Kidney tubule cell (primary cell): ENCODE results near the gene GJA5.

Experiments
- DNase-seq: peaks from one replicate; pipeline ENCODE4 v3.0.0-alpha.2; 2018; ENCODE audit warnings: low spot score

The GJA5 gene

DNA sequence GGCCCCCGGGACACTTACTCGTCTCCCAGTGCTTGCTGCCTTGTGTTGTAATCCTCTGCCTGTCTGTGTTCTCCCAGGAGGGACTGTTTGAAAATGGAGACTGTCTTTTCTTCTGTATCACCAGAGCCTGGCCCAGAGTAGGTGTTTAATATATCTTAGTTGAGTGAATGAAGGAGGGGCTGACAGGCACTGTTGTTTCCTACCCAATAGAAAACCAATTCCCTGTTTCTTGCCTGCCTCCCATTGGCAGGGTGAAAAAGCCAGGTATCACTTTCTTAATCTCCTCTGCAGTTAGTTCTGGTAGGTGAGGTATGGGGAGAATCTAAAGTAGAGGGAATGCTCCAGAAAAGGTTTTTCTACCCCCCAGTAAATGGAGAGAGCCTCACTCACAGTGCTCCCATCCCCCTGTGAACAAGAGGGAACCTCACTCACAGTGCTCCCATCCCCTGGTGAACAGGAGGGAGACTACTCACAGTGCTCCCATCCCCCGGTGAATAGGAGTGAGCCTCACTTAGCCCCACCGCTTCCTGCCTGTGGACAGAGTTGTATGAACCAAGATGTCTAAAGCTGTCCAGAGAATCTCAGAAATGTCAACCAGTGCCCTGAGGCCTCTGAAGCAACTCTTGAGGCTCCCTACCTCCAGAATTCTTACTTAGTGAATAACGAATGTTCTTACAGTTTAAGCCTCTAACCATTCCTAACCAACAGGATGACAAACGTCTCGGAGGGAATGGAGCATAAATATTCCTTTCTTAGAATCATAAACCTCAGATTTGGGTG, at the start of gene GJA5:
Gene GJA5 (minus strand): TSS at position 122 of the 780 bp plus-strand sequence. CDS start 1,364 bp downstream, outside the sequence.
- no peak for DNase-seq

DNA sequence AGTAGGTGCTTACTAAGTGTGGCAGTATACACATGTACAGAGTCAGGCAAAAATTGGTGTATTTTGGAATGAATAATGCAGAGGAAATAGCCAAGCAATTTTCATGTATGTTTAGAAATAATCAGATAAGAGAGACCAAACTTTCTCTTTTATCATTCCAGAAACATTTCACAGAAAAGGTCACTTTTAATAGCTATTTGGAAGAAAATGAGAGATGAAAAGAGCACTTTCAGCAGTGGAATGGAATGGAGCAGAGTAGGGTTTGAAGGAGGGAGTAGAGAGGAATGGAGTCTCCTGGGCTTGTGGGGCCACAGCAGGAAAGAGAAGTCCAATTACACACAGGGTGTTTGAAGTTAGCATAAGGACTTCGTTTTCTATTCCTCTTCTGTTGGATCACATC, 48.8 kb upstream of the GJA5 start:
- no peak for DNase-seq

DNA sequence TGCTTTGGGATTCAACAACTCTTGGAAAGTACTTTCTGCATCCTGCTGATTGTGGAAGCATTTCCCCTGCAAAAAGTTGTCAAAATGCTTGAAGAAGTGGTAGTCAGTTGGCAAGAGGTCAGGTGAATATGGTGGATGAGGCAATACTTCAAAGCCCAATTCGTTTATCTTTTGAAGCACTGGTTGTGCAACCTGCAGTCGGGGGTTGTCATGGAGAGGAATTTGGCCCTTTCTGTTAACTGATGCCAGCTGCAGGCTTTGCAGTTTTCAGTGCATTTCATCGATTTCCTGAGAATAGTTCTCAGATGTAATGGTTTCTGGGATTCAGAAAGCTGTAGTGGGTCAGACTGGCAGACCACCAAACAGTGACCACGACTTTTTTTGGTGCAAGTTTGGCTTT, 47.6 kb upstream of the GJA5 start:
- no peak for DNase-seq

DNA sequence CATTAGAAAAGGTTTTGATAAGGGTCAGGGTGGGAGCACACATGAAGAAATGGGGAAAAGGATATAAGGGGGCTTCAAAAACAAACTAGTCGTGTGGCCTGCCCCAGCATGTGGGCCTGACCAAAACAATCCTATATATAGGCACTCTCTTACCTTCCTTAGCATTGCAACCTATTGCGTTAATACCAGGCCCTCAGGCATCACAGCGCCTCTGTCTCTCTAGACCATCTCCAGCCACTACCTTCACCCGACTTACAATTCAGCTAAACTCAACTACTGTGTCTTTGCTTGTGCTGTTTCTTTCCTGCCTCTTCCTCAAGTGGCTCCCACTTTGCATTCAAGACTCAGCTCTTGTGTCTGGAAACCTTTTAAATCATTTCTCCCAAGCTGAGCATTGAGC, 47.0 kb upstream of the GJA5 start:
- DNase-seq, result no peak

DNA sequence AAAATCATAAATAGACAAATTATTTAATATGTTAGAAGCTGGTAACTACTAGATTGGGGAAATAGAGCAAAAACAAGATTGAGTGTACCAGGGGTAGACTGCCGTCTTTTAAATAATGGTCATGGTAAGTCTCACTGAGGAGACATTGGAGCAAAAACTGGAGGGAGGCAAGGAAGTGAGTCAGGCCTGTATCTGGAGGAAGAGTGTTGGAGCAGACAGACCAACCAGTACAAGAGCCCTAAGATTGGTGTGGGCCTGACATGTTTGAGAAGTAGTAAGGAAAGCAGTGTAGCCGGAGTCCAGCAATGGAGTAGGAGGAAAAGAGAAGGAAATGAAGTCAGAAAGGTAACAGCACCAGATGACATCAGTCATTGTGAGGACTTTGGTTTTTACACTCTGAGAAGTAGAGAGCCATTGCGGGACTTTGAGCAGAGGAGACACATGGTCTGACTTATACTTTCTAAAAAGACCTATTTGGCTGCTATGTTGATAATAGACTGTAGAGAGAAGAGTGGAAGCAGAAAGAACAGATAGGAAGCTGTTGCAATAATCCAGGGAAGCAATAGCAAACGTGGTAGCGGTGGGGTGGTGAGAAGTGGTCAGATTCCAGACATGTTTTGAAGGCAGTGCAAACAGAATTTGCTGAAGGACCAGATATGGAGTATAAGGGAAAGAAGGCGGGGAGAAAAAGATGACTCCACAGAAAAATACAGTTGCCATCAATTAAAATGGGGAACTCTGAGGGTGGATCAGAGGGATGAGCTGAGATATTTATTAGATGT, 44.7 kb upstream of the GJA5 start:
- no peak for DNase-seq

DNA sequence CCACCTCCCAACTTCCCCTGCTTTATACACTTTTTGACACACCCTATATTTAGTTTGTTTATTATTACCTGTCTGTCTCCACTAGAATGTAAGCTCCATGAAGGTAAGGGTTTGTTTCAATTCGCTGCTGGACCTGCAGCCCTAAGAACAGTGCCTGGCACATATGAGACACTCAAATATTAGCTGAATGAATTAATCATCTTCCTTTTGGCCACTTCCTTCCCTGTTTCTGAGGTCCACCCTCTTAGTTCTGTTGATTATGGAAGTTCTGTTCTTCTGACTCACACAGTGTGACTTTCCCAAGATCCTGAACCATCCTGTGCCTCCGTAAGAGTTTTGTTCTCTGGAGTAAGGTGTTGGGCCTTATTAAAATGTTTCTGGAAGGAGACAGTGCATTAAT, 40.4 kb upstream of the GJA5 start:
- peak; percentile 28 for DNase-seq

DNA sequence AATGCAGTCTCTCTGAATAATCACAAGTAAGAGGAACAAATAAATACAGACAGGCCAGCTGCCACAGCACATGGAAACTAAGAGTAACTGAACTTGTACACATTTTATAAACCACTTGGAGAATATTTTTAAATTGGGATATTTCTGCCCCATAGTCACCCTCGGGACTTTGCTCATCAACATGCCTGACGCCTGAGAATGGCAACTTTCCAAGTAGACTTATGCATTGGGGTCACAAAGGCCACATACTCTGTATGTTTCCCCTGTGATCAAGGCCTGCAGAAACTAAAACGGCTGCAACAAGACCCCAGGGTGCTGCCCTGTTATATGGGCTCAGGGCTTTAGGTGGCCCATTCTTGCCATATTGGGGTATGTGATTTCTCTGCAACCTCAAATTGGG, 38.3 kb upstream of the GJA5 start:
- no peak for DNase-seq

DNA sequence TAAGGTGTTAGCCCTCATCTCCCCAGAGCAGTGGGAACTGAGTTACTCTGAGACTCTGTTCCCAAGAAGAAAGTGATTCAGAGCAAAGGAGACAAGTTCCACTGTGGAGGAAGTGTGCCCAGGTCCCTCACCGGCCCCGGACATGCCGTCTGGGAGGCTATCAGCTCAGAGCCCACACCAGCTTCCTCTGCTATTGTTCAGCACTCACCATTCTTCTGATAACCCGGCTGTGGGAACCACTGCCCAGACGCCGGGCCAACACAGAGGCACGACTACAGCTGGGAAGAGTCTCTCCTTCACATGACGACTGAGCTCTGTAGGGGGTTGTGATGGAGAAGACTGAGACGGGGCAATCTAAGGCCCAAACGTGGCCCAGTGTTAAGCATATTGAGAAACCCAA, 34.2 kb upstream of the GJA5 start:
- no peak for DNase-seq

DNA sequence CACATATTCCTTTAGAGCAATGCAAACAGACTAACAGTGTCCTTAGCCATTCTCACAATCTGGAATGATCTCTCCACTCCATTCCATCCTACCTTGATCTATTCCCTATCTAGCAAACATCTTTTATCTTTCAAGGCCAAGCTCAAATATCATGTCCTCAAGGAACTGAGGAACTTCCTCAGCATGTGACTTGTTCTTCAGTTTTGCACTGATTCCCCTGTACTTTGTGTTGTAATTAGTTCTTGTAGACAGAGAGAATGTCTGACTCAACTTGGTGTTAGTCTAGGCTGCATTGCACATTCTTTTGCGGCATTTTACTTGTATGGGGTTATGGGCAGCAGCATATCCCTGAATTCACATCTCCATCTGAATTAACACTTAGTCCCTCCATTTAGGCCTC, 31.5 kb upstream of the GJA5 start:
- DNase-seq, result no peak

DNA sequence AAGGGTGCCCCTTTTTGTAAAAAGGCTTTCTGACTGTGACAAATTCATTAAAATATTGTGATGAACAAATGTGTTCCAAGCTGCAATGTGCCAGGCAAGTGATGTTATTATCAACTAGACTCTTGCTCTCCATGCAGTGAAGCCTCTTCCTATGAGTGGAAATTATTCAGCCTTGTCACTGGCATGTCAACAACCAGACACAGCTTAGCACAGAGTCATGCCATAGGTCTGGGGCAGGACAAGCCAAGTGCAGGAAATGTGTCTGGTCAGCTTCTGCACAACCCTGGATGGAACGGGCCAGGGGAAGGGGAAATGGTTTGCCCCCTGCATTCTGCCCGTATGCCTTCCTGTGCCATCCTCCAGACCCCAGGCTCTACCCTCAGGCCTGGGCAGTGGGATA, 27.4 kb upstream of the GJA5 start:
- DNase-seq, result no peak

DNA sequence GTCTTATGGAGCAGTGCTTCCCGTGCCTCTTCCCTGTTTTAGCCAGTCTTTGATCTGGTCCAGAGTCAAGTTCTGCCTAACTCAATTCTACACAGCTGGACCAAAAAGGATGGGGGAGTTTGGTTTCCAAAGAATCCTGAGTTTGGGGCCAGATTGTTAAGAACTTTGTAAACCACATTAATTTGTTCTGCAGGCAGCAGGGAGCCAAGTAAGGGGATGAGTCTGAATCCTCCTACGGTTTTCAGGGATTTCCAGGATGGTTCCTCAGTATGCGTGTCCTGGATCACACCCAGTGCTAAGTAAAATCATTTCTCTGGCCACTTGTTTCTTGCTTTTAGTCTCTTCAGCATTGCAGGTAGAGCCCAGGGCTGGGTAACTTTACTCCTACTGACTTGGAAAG, 26.1 kb upstream of the GJA5 start:
- DNase-seq, result no peak

DNA sequence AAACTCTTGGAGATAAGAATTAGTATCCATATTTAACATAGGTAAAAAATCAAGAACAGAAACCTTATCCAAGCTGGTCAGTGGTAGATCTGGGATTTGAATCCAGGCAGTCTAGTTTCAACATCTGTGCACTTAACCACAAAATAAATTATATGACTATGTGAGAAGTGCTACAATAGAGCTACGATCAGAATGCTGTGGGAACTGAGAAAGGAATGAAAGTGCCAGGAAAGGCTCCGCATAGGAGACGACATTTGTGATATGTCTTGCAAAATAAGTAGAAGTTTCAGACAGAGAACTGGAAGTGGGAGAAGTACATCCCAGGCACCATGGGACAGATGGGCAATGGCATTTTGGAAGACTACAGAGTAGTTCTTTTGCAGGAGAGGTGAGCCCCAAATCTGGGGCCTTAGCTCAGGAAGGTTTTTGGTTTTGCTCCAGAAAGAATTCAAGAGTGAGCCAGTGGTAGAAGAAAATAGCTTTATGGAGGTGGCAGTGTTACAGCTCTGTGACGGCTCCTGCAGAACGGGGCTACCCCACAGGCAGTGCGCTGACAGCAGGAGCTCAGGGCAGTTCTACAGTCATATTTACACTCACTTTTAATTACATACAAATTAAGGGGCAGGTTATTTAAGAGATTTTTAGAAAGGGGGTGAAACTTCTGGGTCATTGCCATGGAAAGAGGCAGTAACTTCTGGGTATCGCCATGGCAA, 25.5 kb upstream of the GJA5 start:
- DNase-seq, result no peak

DNA sequence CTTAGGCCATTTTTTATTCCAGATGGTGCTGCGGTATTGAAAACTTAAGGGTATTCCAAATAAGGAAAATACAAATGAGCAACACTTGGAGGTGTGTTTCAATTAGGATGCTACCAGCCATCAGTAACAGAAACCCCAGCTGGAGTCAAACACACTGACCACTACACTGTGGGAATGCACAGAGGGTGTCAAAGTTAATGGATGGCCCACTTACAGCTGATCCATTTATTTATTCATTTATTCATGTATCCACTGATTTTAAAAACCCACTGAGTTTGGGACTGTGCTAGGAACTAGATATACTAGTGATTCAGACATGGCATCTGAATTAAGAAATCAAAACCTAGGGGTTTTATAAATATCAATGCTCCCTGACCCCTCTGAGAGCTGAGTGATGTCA, 24.5 kb upstream of the GJA5 start:
- DNase-seq, result no peak

DNA sequence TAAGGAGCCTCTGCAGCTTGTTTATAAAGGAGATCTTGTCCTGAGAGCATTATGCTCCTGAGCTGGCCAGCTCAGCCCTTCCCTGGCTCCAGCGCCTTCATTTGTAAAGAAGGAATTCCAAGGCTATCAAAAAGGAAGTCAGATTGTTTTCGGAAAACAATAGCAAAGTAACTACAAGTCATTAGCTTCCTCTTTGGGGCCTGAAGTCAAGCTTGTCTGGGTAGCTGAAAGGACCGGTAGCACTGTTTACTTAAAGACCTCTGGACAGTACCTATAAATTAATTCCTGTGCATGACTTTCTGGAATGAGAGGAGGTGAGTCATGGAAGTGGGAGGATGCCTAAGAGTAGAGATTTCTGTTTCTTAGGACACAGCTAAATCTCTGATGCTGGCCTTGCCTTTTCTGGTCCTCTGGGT, 20.7 kb upstream of the GJA5 start:
- DNase-seq, result peak; percentile 61

DNA sequence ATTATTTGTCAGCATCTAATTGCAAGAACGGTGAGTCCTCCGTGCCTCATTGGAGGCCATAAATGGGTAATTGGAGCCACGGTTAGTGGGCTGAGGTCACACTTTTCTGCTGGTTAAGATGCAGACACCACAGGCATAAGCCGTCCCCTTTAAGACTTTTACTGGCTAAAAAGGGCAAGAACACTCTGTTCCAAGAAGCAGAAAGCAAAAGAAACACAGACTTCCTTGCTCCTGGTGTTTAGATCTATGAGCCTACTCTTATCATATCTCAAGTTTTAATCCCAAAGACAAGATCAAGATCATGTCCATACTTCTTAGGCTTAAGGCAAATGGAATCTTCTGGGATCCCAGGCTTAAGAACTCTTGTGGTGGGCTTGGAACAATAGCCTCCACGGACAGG, 17.3 kb upstream of the GJA5 start:
- DNase-seq, result no peak

DNA sequence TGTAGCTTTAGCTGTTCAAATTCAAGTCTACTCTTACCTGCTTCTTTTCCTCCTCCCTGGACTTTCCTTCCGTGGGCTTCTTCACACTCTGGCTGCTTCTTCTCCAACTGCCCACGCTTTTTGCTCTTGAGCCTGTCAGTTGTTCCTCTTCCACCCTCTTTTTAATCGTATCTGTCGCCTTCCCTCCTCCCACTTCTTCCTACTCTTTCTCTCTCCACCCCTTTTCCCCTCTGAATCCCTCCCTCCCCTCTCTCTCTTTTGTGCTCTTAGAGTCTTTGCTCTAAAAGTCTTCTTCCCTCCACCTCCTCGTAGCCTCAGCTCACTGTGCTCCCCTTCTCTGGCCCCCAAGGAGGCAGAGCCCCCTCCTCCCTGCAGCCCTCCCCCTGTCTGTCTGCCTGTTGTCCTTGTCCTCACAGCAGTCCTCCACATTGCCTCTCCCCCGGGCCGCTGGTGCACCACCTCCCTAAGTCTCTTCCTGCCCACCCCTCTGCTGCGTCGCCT, 12.9 kb upstream of the GJA5 start:
- no peak for DNase-seq

DNA sequence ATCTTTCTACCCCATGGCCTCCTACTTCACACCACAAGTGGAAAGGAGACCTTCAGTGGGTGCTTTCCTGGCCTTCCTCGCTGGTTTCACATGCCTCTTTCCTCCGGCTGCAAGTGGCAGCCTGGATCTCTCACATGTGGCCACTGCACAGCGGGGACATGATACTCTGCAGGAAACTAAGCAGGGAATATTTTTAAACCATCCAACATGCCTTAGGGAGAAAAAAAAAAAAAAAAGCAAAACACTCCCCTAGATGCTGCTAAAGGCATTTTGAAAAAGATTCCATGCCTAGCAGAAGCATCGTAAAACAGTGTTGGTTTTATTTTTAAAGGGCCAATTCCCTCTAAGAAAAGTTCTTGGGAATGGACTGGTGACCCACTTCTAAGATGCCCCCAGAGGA, 12.2 kb upstream of the GJA5 start:
- DNase-seq, result no peak

DNA sequence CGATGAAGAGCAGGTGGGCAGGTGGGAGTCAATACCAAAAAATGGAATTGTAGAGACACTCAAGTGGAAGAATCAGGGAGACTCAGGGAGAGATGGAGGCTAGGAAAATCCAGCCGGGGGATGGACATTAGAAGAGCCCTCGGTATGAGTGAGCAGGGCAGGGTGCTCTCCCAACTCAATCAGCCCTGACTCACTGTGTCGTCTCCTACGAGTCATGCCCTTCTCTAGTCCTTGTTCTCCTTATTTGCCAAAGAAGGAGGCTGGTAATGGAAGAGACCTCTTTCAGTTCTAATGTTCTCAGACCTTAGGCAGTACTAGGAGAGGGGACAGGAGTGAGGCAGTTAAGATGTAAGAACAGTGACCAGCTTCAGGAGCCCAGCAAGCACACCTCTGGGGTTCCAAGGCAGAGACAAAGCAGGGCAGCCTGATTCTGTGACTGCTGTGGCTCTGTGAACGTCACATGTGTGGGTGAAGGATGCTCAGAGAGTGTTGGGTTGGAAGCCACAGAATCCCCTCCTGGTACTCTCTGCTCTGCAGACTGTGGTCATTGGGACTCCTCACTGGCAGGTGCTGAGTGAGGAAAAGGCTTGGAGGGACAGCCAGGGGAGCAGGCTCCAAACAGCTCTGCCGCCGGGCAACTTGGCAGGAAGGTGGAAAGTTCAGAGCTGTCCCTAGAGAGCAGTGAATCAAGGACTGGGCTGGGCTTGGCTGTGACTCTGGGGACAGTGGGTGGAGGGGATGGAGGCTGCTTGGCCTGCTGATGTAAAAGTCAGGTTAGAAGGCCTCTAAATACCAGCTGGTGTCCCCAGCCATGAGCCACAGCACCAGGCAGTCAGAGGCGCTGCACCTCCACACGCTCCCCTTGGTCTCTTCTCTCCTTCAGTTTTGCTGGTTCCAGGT, 11.1 kb upstream of the GJA5 start:
- DNase-seq, result peak; percentile 80

DNA sequence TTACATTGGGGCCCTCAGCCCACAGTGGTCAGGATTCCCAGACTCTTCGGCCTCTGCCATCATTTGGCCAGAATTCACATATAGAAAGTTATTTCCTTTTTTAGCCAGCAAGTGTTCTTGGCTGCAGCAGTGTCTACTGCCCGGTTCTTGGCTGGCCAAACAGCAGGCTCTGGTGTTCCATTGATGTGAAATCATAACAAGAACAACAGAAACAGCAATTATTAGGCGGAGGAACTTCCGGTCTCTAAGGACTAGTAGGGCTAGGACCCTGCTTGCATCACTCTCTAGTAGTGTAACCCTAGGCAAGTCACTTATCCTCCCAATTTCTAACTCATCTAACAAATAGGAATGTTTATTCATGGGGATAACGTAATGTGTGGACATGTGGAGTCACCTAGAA, 8.7 kb upstream of the GJA5 start:
- no peak for DNase-seq

DNA sequence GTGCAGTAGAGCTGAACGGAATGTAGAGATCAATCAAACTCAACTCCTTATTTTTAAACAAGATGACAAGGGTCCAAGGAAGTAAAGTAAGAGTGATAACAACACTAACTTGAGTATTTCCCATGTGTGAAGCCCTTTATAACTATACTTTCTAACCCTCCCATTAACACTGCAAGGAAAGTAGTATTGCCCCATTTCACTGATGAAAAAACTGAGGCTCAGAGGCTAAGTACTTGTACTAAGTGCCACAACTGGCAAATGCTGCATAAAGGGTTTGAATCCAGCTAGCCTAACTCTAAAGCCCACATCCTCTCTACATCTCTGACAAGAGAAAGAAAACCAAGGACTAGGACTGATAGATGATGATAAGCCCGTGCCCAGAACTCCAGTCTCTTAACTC, 8.2 kb upstream of the GJA5 start:
- no peak for DNase-seq

DNA sequence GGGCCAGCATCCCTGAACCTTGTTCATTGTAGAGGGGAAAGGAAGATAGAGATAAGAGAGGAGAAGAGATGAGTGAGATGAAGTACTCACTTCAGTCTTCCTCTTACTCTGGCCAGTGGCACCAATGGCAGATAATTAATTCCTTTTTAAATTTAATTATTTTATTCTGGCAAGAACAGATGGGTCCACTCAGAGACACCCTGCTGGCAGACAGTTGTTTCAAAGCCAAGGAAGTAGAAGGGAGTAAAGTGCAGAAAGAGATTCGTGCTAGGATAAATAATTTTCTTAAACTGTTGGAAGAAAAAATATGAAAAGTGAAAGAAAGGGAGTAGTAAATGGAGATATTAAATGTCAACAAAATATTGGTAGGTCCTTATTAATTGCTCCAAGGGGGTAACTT, 7.7 kb upstream of the GJA5 start:
- DNase-seq, result no peak
